Neural progenitor cell (in vitro differentiated cells): ENCODE measurements around the gene SLC4A5. TPM values are rescaled to one million over a fixed set of nuclear protein-coding genes. Genes with fewer than 3 reads are reported as not detected.
A peak's percentile ranks its signal among the peaks of the same experiment; 100 is the strongest.

Experiments used
- DNase-seq: peaks from one replicate; pipeline ENCODE4 v3.0.0-alpha.2; 2016; ENCODE audit warnings: low spot score
- H2AFZ ChIP-seq: fragments of 200-600 bp; sonication (generic); replicated peaks from 2 replicates; pipeline ENCODE4 v1.6.1; 2016; ENCODE audit warnings: antibody characterized with exemption
- H3F3A ChIP-seq: fragments of 200-600 bp; sonication (generic); 2 replicates; pipeline ENCODE4 v1.6.1; 2016; ENCODE audit warnings: antibody characterized with exemption, low read depth
- H3K27ac ChIP-seq: fragments of 200-600 bp; sonication (generic); 2 replicates; pipeline ENCODE4 v1.5.1; 2016; ENCODE audit warnings: mild to moderate bottlenecking
- H3K27me3 ChIP-seq: fragments of 200-600 bp; sonication (generic); 2 replicates; pipeline ENCODE4 v1.6.1; 2016; ENCODE audit warnings: mild to moderate bottlenecking, moderate library complexity
- H3K36me3 ChIP-seq: fragments of 200-600 bp; sonication (generic); 2 replicates; pipeline ENCODE4 v1.5.1; 2016
- H3K4me1 ChIP-seq: fragments of 200-600 bp; sonication (generic); 2 replicates; pipeline ENCODE4 v1.6.1; 2016; ENCODE audit warnings: mixed run types
- H3K4me2 ChIP-seq: fragments of 200-600 bp; sonication (generic); 2 replicates; pipeline ENCODE4 v1.6.1; 2016
- H3K4me3 ChIP-seq: fragments of 200-600 bp; sonication (generic); 2 replicates; pipeline ENCODE4 v1.5.1; 2016
- H3K79me2 ChIP-seq: fragments of 200-600 bp; sonication (generic); 2 replicates; pipeline ENCODE4 v1.6.1; 2016; ENCODE audit warnings: low read depth
- H3K9ac ChIP-seq: fragments of 200-600 bp; sonication (generic); 2 replicates; pipeline ENCODE4 v1.6.1; 2016
- H3K9me3 ChIP-seq: fragments of 200-600 bp; sonication (generic); 2 replicates; pipeline ENCODE4 v1.5.1; 2016; ENCODE audit warnings: low read depth
- H4K20me1 ChIP-seq: fragments of 200-600 bp; sonication (generic); 2 replicates; pipeline ENCODE4 v1.6.1; 2016; ENCODE audit warnings: low read depth
- H3K27ac Mint-ChIP-seq: 3 replicates; pipeline ENCODE4 v1.8.0; 2021; ENCODE audit warnings: mixed read lengths
- H3K27me3 Mint-ChIP-seq: 2 replicates; pipeline ENCODE4 v1.8.0; 2022; ENCODE audit warnings: low read depth, mild to moderate bottlenecking, inconsistent platforms, moderate library complexity, mixed read lengths; ENCODE audit not compliant: insufficient read depth
- H3K36me3 Mint-ChIP-seq: 3 replicates; pipeline ENCODE4 v1.8.0; 2021; ENCODE audit warnings: mixed read lengths
- H3K4me1 Mint-ChIP-seq: 3 replicates; pipeline ENCODE4 v1.8.0; 2021; ENCODE audit warnings: mixed read lengths
- H3K4me3 Mint-ChIP-seq: 3 replicates; pipeline ENCODE4 v1.8.0; 2021; ENCODE audit warnings: mild to moderate bottlenecking, moderate library complexity, mixed read lengths
- H3K9me3 Mint-ChIP-seq: 3 replicates; pipeline ENCODE4 v1.8.0; 2020; ENCODE audit warnings: mixed read lengths
- CTCF ChIP-seq: fragments of 200-600 bp; sonication (generic); IDR thresholded peaks from 2 replicates; pipeline ENCODE4 v1.5.1; 2017; ENCODE audit warnings: antibody characterized with exemption, mild to moderate bottlenecking
- EZH2 ChIP-seq: fragments of 200-600 bp; sonication (generic); IDR thresholded peaks from 2 replicates; pipeline ENCODE4 v1.6.1; 2017; ENCODE audit warnings: antibody characterized with exemption, mild to moderate bottlenecking, moderate library complexity
- EZH2phosphoT487 ChIP-seq: fragments of 200-600 bp; sonication (generic); IDR thresholded peaks from 2 replicates; pipeline ENCODE4 v1.6.1; 2017; ENCODE audit warnings: antibody characterized with exemption
- total RNA-seq: library from RNA; depleted of rRNA; stranded (reverse); fragments of >200 nt; gene quantifications from 2 replicates; pipeline ENCODE4 v1.2.3, GENCODE V29; 2015; ENCODE audit warnings: low replicate concordance

SLC4A5 gene
- total RNA-seq, 1 donor from 2014 or later, result 2.0 TPM

DNA sequence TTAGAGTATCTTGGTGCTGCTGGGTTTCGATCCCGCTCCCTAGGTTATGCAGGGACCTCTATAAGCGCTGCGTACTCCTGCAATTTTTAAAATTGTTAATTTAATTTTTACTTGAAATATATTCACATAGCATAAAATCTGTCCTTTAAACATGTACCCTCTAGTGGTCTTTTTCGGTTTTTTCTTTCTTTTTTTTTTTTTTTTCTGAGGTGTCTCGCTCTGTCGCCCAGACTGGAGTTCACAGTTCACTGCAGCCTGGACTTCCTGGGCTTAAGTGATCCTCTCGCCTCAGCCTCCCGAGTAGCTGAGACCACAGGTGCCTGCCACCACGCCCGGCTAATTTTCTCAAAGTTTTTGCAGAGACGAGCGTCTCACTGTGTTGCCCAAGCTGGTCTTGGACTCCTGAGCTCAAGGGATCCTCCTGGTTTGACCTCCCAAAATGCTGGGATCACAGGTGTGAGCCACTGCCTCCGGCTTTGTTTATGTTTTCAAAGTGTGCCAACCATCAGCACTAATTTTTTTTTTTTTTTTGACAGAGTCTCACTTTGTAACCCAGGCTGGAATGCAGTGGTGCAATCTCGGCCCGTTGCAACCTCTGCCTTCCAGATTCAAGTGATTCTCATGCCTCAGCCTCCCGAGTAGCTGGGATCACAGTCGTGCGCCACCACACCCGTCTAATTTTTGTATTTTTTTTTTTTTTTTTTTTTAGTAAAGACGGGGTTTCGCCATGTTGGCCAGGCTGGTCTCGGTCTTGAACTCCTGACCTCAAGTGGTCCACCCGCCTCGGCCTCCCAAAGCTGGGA lies 164.0 kb downstream of the SLC4A5 start:
- peaks cover 17% of the 10 kb centered on the region for H3K9me3 Mint-ChIP-seq
- peaks cover 8% of the 10 kb centered on the region for H3K4me1 Mint-ChIP-seq
- H3K79me2 ChIP-seq, result peaks cover 43% of the 10 kb centered on the region
- H3K4me3 ChIP-seq, result peak overlapping the region; percentile 79
- peaks cover 10% of the 10 kb centered on the region for H3K9me3 ChIP-seq
- no peaks in the 10 kb centered on the region for H3K27me3 ChIP-seq
- TF ChIP-seq CTCF (peak; percentile 56), EZH2phosphoT487 (no peak), EZH2 (no peak)
- H4K20me1 ChIP-seq, result peaks cover 25% of the 10 kb centered on the region
- H3K27me3 Mint-ChIP-seq, result peaks cover 2% of the 10 kb centered on the region
- H3K27ac ChIP-seq, result no peak overlapping the region
- DNase-seq, result peak; percentile 49
- no peak overlapping the region for H2AFZ ChIP-seq
- no peak overlapping the region for H3K9ac ChIP-seq
- H3F3A ChIP-seq, result peaks cover 12% of the 10 kb centered on the region
- H3K27ac Mint-ChIP-seq, result no peak overlapping the region
- peak overlapping the region; percentile 57 for H3K4me2 ChIP-seq
- peaks cover 7% of the 10 kb centered on the region for H3K36me3 ChIP-seq
- peaks cover 16% of the 10 kb centered on the region for H3K36me3 Mint-ChIP-seq
- H3K4me1 ChIP-seq, result peaks cover 7% of the 10 kb centered on the region
- H3K4me3 Mint-ChIP-seq, result peak overlapping the region; percentile 96

DNA sequence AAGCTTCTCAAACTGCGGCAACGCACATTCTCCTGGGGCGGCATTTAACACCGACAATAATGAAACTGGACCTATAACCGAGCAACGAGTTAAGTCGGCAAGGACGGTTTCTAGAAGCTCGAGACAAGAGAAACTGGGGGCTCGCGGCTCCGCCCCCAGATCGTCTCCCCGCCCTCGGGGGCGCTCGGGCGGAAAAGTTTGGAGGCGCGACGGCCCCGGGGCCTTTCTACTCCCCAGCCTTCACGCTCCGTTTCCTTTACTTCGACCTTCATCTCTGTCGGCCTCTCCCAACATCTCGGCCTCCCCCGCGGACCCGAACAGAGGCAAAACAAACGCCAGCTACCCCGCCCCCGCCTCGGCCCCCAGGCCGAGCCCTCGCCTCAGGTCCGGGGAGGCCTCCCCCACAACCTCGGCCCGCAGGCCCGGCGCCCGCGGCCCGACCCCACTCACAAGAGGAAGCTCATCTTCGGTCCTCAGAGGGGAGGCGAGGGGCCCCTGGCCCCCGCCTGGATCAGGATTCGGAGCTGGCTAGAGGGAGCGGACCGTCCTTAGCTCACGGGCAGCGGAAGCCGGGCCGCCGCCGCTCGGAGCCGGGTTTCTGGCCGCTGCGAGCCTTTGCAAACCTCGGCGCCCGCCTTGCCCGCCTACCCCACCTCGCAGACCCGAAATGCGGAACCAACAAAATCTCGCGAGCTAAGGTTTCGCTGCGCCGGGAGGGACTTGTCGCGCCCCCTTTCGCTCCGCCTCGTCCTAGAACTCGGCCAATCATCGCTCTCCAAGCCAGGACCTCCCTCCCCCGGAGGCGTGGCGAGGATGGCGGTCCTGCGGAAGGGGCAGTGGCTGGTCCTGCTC lies 164.8 kb downstream of the SLC4A5 start, which contains the start of gene MOB1A:
Gene MOB1A, minus strand, starts transcription at position 669 of the 852 bp plus-strand sequence. Its CDS starts 205 bp downstream, at position 464.
- peak within 1 kb of the TSS; percentile 79 for H3K4me3 ChIP-seq
- TF ChIP-seq EZH2, result no peak
- no peak for TF ChIP-seq EZH2phosphoT487
- no peak for TF ChIP-seq CTCF
- peak within 1 kb of the TSS; percentile 97 for H3K27ac ChIP-seq
- peak within 1 kb of the TSS; percentile 88 for H3K4me2 ChIP-seq
- peak within 1 kb of the TSS; percentile 93 for H3K9ac ChIP-seq
- H4K20me1 ChIP-seq, result peaks cover 25% of the 10 kb centered on the region
- H3K79me2 ChIP-seq, result peaks cover 51% of the 10 kb centered on the region
- peak within 1 kb of the TSS; percentile 96 for H3K4me3 Mint-ChIP-seq
- H3K4me1 ChIP-seq, result peaks cover 7% of the 10 kb centered on the region
- peaks cover 12% of the 10 kb centered on the region for H3F3A ChIP-seq
- peaks cover 7% of the 10 kb centered on the region for H3K36me3 ChIP-seq
- peaks cover 2% of the 10 kb centered on the region for H3K27me3 Mint-ChIP-seq
- H2AFZ ChIP-seq, result peak within 1 kb of the TSS; percentile 54
- H3K4me1 Mint-ChIP-seq, result peaks cover 8% of the 10 kb centered on the region
- peaks cover 18% of the 10 kb centered on the region for H3K9me3 Mint-ChIP-seq
- peaks cover 17% of the 10 kb centered on the region for H3K36me3 Mint-ChIP-seq
- H3K27me3 ChIP-seq, result no peaks in the 10 kb centered on the region
- H3K27ac Mint-ChIP-seq, result peak within 1 kb of the TSS; percentile 84
- peak; percentile 100 for DNase-seq
- H3K9me3 ChIP-seq, result peaks cover 10% of the 10 kb centered on the region

GRCh38 chr2:74177696-74178095 lies 165.5 kb downstream of the SLC4A5 start:
- peak overlapping the region; percentile 88 for H3K4me2 ChIP-seq
- peaks cover 7% of the 10 kb centered on the region for H3K4me1 ChIP-seq
- H3K9me3 ChIP-seq, result peaks cover 10% of the 10 kb centered on the region
- Mint-ChIP-seq H3K4me3 (peak overlapping the region; percentile 96), H3K27me3 (peaks cover 2% of the 10 kb centered on the region), H3K4me1 (peaks cover 8% of the 10 kb centered on the region), H3K9me3 (peaks cover 18% of the 10 kb centered on the region), H3K27ac (peak overlapping the region; percentile 84), H3K36me3 (peaks cover 17% of the 10 kb centered on the region)
- H3K27ac ChIP-seq, result no peak overlapping the region
- TF ChIP-seq CTCF (no peak), EZH2phosphoT487 (no peak), EZH2 (no peak)
- peaks cover 7% of the 10 kb centered on the region for H3K36me3 ChIP-seq
- H3K27me3 ChIP-seq, result no peaks in the 10 kb centered on the region
- peak overlapping the region; percentile 93 for H3K9ac ChIP-seq
- no peak overlapping the region for H2AFZ ChIP-seq
- H3K79me2 ChIP-seq, result peaks cover 59% of the 10 kb centered on the region
- peak overlapping the region; percentile 79 for H3K4me3 ChIP-seq
- peaks cover 30% of the 10 kb centered on the region for H4K20me1 ChIP-seq
- DNase-seq, result no peak
- peaks cover 12% of the 10 kb centered on the region for H3F3A ChIP-seq
